SK-N-SH (cell line): ENCODE data around the gene MRPS23.

ENCODE experiments used
- EP300 ChIP-seq, 2 experiments: IDR thresholded peaks; 2 replicates each; pipeline versions ENCODE4 v1.4.0 to v1.6.1; 2012; ENCODE audit warnings: borderline replicate concordance in 1 of 2, low read depth in 1 of 2, low read length in 1 of 2
- EZH2phosphoT487 ChIP-seq: fragments of 200-600 bp; sonication (generic); IDR thresholded peaks from 2 replicates; pipeline ENCODE4 v1.6.1; 2017; ENCODE audit warnings: low read depth, mixed run types, mild to moderate bottlenecking, antibody characterized with exemption, moderate library complexity, borderline replicate concordance

GRCh38 chr17:57872536-57872935 lies 22.7 kb upstream of the MRPS23 start:
- no peak for TF ChIP-seq EZH2phosphoT487
- TF ChIP-seq EP300 (IDR thresholded peaks at IDR 0.05; ENCODE audit: borderline replicate concordance in 1 of 2, low read depth in 1 of 2, low read length in 1 of 2): no peak
